ENCODE measurements around the gene RIMKLA. TPM values are rescaled to one million over a fixed set of nuclear protein-coding genes. Genes with fewer than 3 reads are reported as not detected.

The RIMKLA gene
- total RNA-seq, 1 donor from 2014 or later, result 4.1 TPM

DNA sequence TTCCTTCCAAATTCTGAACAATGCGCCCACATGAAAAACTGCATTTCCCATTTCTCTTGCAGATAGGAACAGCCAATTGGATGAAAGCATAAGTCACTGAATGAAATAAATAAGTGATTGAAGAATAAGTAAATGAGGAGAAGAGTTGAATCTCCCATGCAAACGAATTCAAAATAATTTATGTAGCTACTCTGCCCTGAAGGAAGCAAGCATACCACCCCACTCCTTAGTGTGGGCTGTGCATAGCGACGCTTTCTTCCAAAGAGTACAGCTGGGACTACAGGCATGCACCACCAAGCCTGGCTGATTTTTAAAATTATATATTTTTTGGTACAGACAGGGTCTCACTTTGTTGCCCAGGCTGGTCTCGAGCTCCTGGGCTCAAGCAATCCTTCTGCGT lies 16.5 kb upstream of the RIMKLA start:
- H3K4me3 Mint-ChIP-seq (ENCODE audit: unreplicated experiment), result no peak overlapping the region
- no peaks in the 10 kb centered on the region for H3K4me1 Mint-ChIP-seq (ENCODE audit: low read depth, unreplicated experiment)
- no peak overlapping the region for H3K27ac Mint-ChIP-seq (ENCODE audit: unreplicated experiment)
- H3K36me3 Mint-ChIP-seq (ENCODE audit: unreplicated experiment), result no peaks in the 10 kb centered on the region
- DNase-seq, result no peak
- no peaks in the 10 kb centered on the region for H3K27me3 Mint-ChIP-seq (ENCODE audit: unreplicated experiment)
- no peaks in the 10 kb centered on the region for H3K9me3 Mint-ChIP-seq (ENCODE audit: unreplicated experiment)
- TF ChIP-seq, protein P1, sequence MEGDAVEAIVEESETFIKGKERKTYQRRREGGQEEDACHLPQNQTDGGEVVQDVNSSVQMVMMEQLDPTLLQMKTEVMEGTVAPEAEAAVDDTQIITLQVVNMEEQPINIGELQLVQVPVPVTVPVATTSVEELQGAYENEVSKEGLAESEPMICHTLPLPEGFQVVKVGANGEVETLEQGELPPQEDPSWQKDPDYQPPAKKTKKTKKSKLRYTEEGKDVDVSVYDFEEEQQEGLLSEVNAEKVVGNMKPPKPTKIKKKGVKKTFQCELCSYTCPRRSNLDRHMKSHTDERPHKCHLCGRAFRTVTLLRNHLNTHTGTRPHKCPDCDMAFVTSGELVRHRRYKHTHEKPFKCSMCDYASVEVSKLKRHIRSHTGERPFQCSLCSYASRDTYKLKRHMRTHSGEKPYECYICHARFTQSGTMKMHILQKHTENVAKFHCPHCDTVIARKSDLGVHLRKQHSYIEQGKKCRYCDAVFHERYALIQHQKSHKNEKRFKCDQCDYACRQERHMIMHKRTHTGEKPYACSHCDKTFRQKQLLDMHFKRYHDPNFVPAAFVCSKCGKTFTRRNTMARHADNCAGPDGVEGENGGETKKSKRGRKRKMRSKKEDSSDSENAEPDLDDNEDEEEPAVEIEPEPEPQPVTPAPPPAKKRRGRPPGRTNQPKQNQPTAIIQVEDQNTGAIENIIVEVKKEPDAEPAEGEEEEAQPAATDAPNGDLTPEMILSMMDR (IDR thresholded peaks at IDR 0.05; ENCODE audit: partially characterized antibody, unreplicated experiment), result no peak

DNA sequence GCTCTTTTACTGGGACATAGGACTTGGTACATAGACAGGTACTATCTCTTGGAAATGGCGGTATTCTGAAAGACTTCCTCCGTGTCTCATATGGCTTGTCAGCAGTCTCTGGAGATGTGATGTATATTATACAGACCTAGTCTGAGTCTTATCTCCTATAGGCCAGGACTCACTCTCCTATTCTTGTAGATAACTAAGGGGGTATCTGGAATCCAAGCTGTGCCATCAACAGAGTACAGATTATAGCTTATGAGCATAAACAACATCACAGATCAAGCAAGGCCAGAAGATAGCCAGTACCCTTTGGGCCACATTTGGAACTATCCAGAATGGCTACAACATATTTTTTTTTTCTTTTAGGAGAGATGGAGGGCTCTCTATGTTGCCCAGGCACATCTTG lies 16.1 kb upstream of the RIMKLA start:
- Mint-ChIP-seq H3K36me3 (ENCODE audit: unreplicated experiment) (no peaks in the 10 kb centered on the region), H3K9me3 (ENCODE audit: unreplicated experiment) (no peaks in the 10 kb centered on the region), H3K27me3 (ENCODE audit: unreplicated experiment) (no peaks in the 10 kb centered on the region), H3K27ac (ENCODE audit: unreplicated experiment) (no peak overlapping the region), H3K4me3 (ENCODE audit: unreplicated experiment) (no peak overlapping the region), H3K4me1 (ENCODE audit: low read depth, unreplicated experiment) (no peaks in the 10 kb centered on the region)
- DNase-seq, result no peak
- TF ChIP-seq, protein P1 (IDR thresholded peaks at IDR 0.05; ENCODE audit: partially characterized antibody, unreplicated experiment), result no peak

DNA sequence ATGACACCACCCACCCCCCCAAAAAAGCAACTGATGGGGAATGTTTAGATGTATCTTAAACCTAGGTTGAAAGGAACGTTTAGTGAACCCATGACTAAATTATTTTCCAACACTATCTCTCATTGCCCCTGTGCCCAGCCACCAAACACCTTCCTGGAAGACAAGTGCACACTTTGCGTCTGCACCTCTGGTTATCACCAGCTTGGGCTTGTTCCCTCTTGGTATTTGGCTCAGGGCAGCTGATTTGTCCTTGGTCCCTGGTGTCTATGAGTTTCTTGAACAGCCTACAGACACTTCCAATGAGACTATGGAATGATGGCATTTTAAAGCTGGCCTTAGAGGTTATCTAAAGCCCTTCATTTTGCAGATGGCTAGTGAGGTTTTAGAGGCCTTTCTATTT lies 15.5 kb upstream of the RIMKLA start:
- TF ChIP-seq, protein P1 (IDR thresholded peaks at IDR 0.05; ENCODE audit: partially characterized antibody, unreplicated experiment), result no peak
- H3K27me3 Mint-ChIP-seq (ENCODE audit: unreplicated experiment), result no peaks in the 10 kb centered on the region
- no peaks in the 10 kb centered on the region for H3K36me3 Mint-ChIP-seq (ENCODE audit: unreplicated experiment)
- no peak overlapping the region for H3K4me3 Mint-ChIP-seq (ENCODE audit: unreplicated experiment)
- H3K9me3 Mint-ChIP-seq (ENCODE audit: unreplicated experiment), result no peaks in the 10 kb centered on the region
- no peak for DNase-seq
- no peak overlapping the region for H3K27ac Mint-ChIP-seq (ENCODE audit: unreplicated experiment)
- H3K4me1 Mint-ChIP-seq (ENCODE audit: low read depth, unreplicated experiment), result no peaks in the 10 kb centered on the region

DNA sequence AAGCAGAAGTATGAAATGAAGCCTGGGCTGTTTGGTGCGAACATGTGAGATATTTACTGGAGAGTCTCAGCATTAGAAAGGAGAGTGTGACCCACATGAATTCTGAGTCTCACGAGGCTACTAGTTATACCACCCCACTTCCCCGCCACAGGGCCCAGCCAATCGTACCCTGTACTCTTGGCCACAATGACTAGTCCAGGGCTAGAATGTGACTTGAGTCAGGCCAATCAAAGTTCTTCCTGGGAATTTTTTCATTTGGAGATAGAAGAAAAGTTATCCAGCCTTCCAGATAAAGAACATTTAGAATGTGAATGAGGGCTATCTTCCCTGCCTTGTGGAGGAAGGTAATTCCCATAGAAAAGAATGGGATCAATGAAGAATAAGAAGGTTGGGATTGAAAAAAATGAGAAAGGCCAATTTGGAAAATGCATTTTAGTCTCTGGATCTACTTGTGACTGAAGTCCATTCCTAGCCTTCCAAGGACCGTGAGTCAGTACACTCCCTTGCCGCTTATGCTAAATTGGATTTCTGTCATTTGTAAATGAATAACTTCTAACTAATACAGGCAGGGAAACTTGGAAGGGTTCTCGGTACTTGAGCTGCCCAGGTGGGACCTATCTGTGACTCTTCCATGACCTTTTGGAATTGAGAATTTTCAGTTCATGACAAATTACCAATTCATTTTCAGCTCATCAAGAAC lies 12.3 kb upstream of the RIMKLA start:
- TF ChIP-seq, protein P1 (IDR thresholded peaks at IDR 0.05; ENCODE audit: partially characterized antibody, unreplicated experiment), result no peak
- H3K9me3 Mint-ChIP-seq (ENCODE audit: unreplicated experiment), result no peaks in the 10 kb centered on the region
- no peaks in the 10 kb centered on the region for H3K36me3 Mint-ChIP-seq (ENCODE audit: unreplicated experiment)
- no peak overlapping the region for H3K4me3 Mint-ChIP-seq (ENCODE audit: unreplicated experiment)
- H3K27me3 Mint-ChIP-seq (ENCODE audit: unreplicated experiment), result peaks cover 1% of the 10 kb centered on the region
- DNase-seq, result no peak
- H3K4me1 Mint-ChIP-seq (ENCODE audit: low read depth, unreplicated experiment), result no peaks in the 10 kb centered on the region
- H3K27ac Mint-ChIP-seq (ENCODE audit: unreplicated experiment), result no peak overlapping the region

DNA sequence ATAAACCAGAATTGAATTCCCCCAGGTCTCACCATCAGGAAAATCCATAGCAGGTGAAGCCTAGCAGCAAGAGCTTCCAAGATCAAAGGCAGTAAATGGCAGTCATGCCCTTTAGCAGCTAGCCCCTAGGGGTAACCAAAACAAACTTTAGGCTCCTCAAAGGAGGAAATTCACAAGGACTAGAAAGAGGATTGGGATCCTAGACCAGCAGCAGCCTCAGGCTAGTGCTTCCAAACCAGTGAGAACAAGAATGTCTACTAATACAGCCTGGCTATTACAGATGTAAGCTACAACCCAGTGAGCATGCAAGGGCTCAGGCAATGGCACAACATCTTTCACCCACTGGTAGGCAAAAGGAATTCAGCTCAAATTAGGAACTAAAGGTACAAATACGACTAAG lies 11.1 kb upstream of the RIMKLA start:
- TF ChIP-seq, protein P1 (IDR thresholded peaks at IDR 0.05; ENCODE audit: partially characterized antibody, unreplicated experiment), result no peak
- Mint-ChIP-seq H3K27ac (ENCODE audit: unreplicated experiment) (no peak overlapping the region), H3K36me3 (ENCODE audit: unreplicated experiment) (no peaks in the 10 kb centered on the region), H3K4me3 (ENCODE audit: unreplicated experiment) (no peak overlapping the region), H3K27me3 (ENCODE audit: unreplicated experiment) (peaks cover 3% of the 10 kb centered on the region), H3K9me3 (ENCODE audit: unreplicated experiment) (no peaks in the 10 kb centered on the region), H3K4me1 (ENCODE audit: low read depth, unreplicated experiment) (no peaks in the 10 kb centered on the region)
- DNase-seq, result no peak

Data from glutamatergic neuron (in vitro differentiated cells).